K562 (cell line): ENCODE results near the gene FES. TPM values are rescaled to one million over a fixed set of nuclear protein-coding genes. Genes with fewer than 3 reads are reported as not detected.

Experiments
- ARID4B ChIP-seq: sonication (generic); formaldehyde crosslinking; IDR thresholded peaks from 2 replicates; pipeline ENCODE4 v1.8.0; 2022; ENCODE audit warnings: mild to moderate bottlenecking, missing genetic modification reagents
- E2F3 ChIP-seq: fragments of 250-450 bp; sonication (Bioruptor Pico); IDR thresholded peaks from 2 replicates; pipeline ENCODE4 v1.4.0; 2020; ENCODE audit warnings: mild to moderate bottlenecking
- FOXK1 ChIP-seq: sonication (generic); formaldehyde crosslinking; IDR thresholded peaks from 2 replicates; pipeline ENCODE4 v1.8.0; 2022; ENCODE audit warnings: missing genetic modification reagents, mild to moderate bottlenecking, borderline replicate concordance
- GTF2A2 ChIP-seq: IDR thresholded peaks from 2 replicates; pipeline ENCODE4 v1.6.1; 2016; ENCODE audit warnings: mild to moderate bottlenecking, missing genetic modification characterization, missing compliant biosample characterization
- KDM5B ChIP-seq: fragments of 200-600 bp; sonication (generic); IDR thresholded peaks from 2 replicates; pipeline ENCODE4 v1.6.1; 2012; ENCODE audit warnings: low read depth, mild to moderate bottlenecking, moderate library complexity, low read length, control low read depth, inconsistent platforms; ENCODE audit not compliant: insufficient replicate concordance
- KLF6 ChIP-seq: fragments of 250-450 bp; sonication (Bioruptor Pico); IDR thresholded peaks from 2 replicates; pipeline ENCODE4 v1.4.0; 2020; ENCODE audit warnings: mild to moderate bottlenecking, moderate library complexity, borderline replicate concordance
- MCM2 ChIP-seq: fragments of 450-650 bp; IDR thresholded peaks from 2 replicates; pipeline ENCODE4 v1.6.1; 2017; ENCODE audit warnings: low read depth, mild to moderate bottlenecking
- MTA2 ChIP-seq: fragments of 450-650 bp; IDR thresholded peaks from 2 replicates; pipeline ENCODE4 v1.6.1; 2016; ENCODE audit warnings: low read depth
- MYC ChIP-seq, 2 experiments: fragments of 250-450 bp in 1 of 2; sonication (Bioruptor Pico) in 1 of 2; IDR thresholded peaks; 2 replicates each; pipeline versions ENCODE4 v1.5.1 to v1.6.1; 2012 to 2021; ENCODE audit warnings: low read depth in 2 of 2, borderline replicate concordance in 1 of 2, improper control_type of control experiment in 1 of 2, low read length in 1 of 2, mild to moderate bottlenecking in 1 of 2, moderate library complexity in 1 of 2
- NFXL1 ChIP-seq: fragments of 450-650 bp; formaldehyde crosslinking; IDR thresholded peaks from 2 replicates; pipeline ENCODE4 v1.4.0; 2021; ENCODE audit warnings: mild to moderate bottlenecking
- PHB2 ChIP-seq: fragments of 450-650 bp; IDR thresholded peaks from 2 replicates; pipeline ENCODE4 v1.6.1; 2017; ENCODE audit warnings: low read depth
- RNF2 ChIP-seq: sonication (generic); IDR thresholded peaks from 2 replicates; pipeline ENCODE4 v1.6.1; 2016
- SAFB ChIP-seq: fragments of 200-400 bp; formaldehyde crosslinking; IDR thresholded peaks from 2 replicates; pipeline ENCODE4 v1.6.1; 2017; ENCODE audit warnings: low read depth, low read length, borderline replicate concordance
- SPI1 ChIP-seq: IDR thresholded peaks from 2 replicates; pipeline ENCODE4 v1.6.1; 2011; ENCODE audit warnings: low read depth, low read length, control low read depth, borderline replicate concordance
- TARDBP ChIP-seq: fragments of 450-650 bp; IDR thresholded peaks from 2 replicates; pipeline ENCODE4 v1.6.1; 2016
- THRAP3 ChIP-seq: fragments of 450-650 bp; IDR thresholded peaks from 2 replicates; pipeline ENCODE4 v1.6.1; 2016; ENCODE audit warnings: mild to moderate bottlenecking, inconsistent platforms, borderline replicate concordance
- ZC3H11A ChIP-seq: IDR thresholded peaks from 2 replicates; pipeline ENCODE4 v1.6.1; 2012; ENCODE audit warnings: low read depth, low read length, improper control_type of control experiment
- ZNF124 ChIP-seq: sonication (generic); formaldehyde crosslinking; IDR thresholded peaks from 2 replicates; pipeline ENCODE4 v1.8.1; 2022; ENCODE audit warnings: missing genetic modification reagents
- ZNF133 ChIP-seq: fragments of 250-450 bp; sonication (Bioruptor Pico); IDR thresholded peaks from 2 replicates; pipeline ENCODE4 v1.4.0; 2020; ENCODE audit warnings: mild to moderate bottlenecking
- ZNF444 ChIP-seq: fragments of 250-450 bp; sonication (Bioruptor Pico); IDR thresholded peaks from 2 replicates; pipeline ENCODE4 v1.4.0; 2020; ENCODE audit warnings: mild to moderate bottlenecking, moderate library complexity
- ZNF518B ChIP-seq: fragments of 250-450 bp; sonication (Bioruptor Pico); IDR thresholded peaks from 2 replicates; pipeline ENCODE4 v1.5.0; 2021; ENCODE audit warnings: mild to moderate bottlenecking, moderate library complexity
- polyA plus RNA-seq, 8 experiments: library from polyadenylated mRNA; depleted of rRNA in 4 of 8; stranded (reverse) in 5 of 8; unstranded in 3 of 8; fragments of >200 nt; fragmentation: Nextera tagmentation in 2 of 8; fragmentation: Illumina TruSeq in 1 of 8; extraction: Ambion mirVana in 2 of 8; extraction: Trizol in 1 of 8; gene quantifications; 2 replicates each; pipeline versions ENCODE4 v1.2.1 to v1.2.3, GENCODE V29; 2011 to 2014; ENCODE audit warnings: inconsistent platforms in 1 of 8, missing spikeins in 1 of 8
- total RNA-seq, 7 experiments: library from RNA; depleted of rRNA in 6 of 7; stranded (reverse); fragments of >200 nt in 6 of 7; fragmentation: Illumina TruSeq in 2 of 7; extraction: Trizol in 2 of 7; gene quantifications; 2 replicates each; pipeline versions ENCODE4 v1.2.1 to v1.2.3, GENCODE V29; 2011 to 2021; ENCODE audit warnings: low replicate concordance in 1 of 7

The FES gene
- total and polyA plus RNA-seq, 9 of the 15 experiments (the other 6 are each of a cell fraction or from before 2014, with no cell fraction given), result 0.38 to 2.6 (median 0.82) TPM

GRCh38 chr15:90902840-90903732, 18.8 kb downstream of the FES start, which contains the start of gene MAN2A2 (continued):
- peak; percentile 65 for TF ChIP-seq ARID4B
- no peak for TF ChIP-seq SPI1
- TF ChIP-seq MCM2, result no peak
- TF ChIP-seq ZNF518B (CRISPR knock-in tag), result no peak
- TF ChIP-seq THRAP3, result no peak
- TF ChIP-seq NFXL1, result no peak
- TF ChIP-seq SAFB, result no peak
- TF ChIP-seq ZNF133 (CRISPR knock-in tag), result no peak
- TF ChIP-seq E2F3 (CRISPR knock-in tag), result no peak
- no peak for TF ChIP-seq PHB2
- TF ChIP-seq RNF2, result peak; percentile 36; the same call in 1 of the 2 replicates
- TF ChIP-seq KDM5B, result peak; percentile 67
- TF ChIP-seq MYC (IDR thresholded peaks at IDR 0.05; ENCODE audit: low read depth, low read length), result no peak
- 0 out of 2 replicates have a peak, but pooled peaks have one; percentile 49 for TF ChIP-seq MYC (CRISPR knock-in tag; IDR thresholded peaks at IDR 0.05; ENCODE audit: borderline replicate concordance, low read depth)
- no peak for TF ChIP-seq ZNF444 (CRISPR knock-in tag)
- TF ChIP-seq MTA2, result no peak
- no peak for TF ChIP-seq FOXK1
- TF ChIP-seq ZC3H11A, result no peak
- no peak for TF ChIP-seq KLF6 (CRISPR knock-in tag)
- 0 out of 2 replicates have a peak, but pooled peaks have one; percentile 41 for TF ChIP-seq TARDBP
- no peak for TF ChIP-seq GTF2A2 (tag)
- TF ChIP-seq ZNF124 (CRISPR knock-in tag), result no peak
